ENCODE data around the gene SELENOK. TPM values are rescaled to one million over a fixed set of nuclear protein-coding genes. Genes with fewer than 3 reads are reported as not detected.
"Not testable (repeated sequence)": the region's sequence is repeated elsewhere in the genome, so short reads cannot be mapped to it uniquely, and the experiment has no call there.

Gene SELENOK
- total and polyA plus RNA-seq, 3 donors from 2014 or later: 49.9 to 95.9 (median 61.2) TPM

DNA sequence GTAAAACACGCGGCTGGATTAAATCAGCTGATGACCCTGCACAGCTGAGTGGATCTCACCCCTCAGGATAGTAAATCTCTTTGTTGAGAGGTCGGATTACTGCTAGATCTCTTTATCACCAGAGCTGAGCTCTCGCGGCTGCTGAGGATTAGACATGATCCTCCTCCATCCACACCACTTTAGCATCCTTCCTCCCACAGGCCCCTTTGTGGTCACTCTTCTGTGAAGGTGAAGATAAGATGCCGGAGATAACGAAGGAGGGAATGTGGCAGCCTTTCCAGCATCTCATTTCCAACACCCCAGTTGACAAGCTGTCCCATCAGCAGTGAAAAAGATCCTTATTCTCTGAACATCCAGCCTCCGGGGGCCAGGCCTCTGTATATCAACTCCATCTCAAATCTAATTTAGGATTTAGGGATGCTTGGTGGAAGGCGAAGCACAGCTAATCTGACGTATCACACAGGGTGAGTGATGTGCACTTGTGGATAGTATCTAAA lies 47.5 kb upstream of the SELENOK start:
- TF ChIP-seq, protein P1, sequence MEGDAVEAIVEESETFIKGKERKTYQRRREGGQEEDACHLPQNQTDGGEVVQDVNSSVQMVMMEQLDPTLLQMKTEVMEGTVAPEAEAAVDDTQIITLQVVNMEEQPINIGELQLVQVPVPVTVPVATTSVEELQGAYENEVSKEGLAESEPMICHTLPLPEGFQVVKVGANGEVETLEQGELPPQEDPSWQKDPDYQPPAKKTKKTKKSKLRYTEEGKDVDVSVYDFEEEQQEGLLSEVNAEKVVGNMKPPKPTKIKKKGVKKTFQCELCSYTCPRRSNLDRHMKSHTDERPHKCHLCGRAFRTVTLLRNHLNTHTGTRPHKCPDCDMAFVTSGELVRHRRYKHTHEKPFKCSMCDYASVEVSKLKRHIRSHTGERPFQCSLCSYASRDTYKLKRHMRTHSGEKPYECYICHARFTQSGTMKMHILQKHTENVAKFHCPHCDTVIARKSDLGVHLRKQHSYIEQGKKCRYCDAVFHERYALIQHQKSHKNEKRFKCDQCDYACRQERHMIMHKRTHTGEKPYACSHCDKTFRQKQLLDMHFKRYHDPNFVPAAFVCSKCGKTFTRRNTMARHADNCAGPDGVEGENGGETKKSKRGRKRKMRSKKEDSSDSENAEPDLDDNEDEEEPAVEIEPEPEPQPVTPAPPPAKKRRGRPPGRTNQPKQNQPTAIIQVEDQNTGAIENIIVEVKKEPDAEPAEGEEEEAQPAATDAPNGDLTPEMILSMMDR (IDR thresholded peaks at IDR 0.05): no peak
- TF ChIP-seq POLR2A (IDR thresholded peaks at IDR 0.05): no peak
- Histone ChIP-seq H3K36me3 (ENCODE audit: low read depth, missing control alignments) (no peaks in the 10 kb centered on the region), H3K4me3 (no peak overlapping the region), H3K27ac (no peak overlapping the region), H3K4me1 (peaks cover 3% of the 10 kb centered on the region), H3K27me3 (no peaks in the 10 kb centered on the region), H3K9me3 (no peaks in the 10 kb centered on the region)
- DNase-seq: no peak
- WGBS, 2 donors: 60 to 63% methylated on average over 8 to 10 of the region's 10 CpGs
- intact Hi-C loops (cut with DNase I; ENCODE audit: low total_unique reads): no loop called here

GRCh38 chr3:53938645-53939044 lies 47.0 kb upstream of the SELENOK start:
- peak; percentile 64 for DNase-seq
- no peaks in the 10 kb centered on the region for H3K36me3 ChIP-seq (ENCODE audit: low read depth, missing control alignments)
- no peak overlapping the region for H3K4me3 ChIP-seq
- H3K4me1 ChIP-seq: no peaks in the 10 kb centered on the region
- TF ChIP-seq, protein P1 (IDR thresholded peaks at IDR 0.05): peak; percentile 66 to 83 (median 80)
- no peak for TF ChIP-seq POLR2A (IDR thresholded peaks at IDR 0.05)
- WGBS, 2 donors: 19 to 31% methylated on average over 2 of the region's 2 CpGs
- intact Hi-C loops (cut with DNase I; ENCODE audit: low total_unique reads): no loop called here
- H3K27me3 ChIP-seq: no peaks in the 10 kb centered on the region
- H3K9me3 ChIP-seq: no peaks in the 10 kb centered on the region
- no peak overlapping the region for H3K27ac ChIP-seq

DNA sequence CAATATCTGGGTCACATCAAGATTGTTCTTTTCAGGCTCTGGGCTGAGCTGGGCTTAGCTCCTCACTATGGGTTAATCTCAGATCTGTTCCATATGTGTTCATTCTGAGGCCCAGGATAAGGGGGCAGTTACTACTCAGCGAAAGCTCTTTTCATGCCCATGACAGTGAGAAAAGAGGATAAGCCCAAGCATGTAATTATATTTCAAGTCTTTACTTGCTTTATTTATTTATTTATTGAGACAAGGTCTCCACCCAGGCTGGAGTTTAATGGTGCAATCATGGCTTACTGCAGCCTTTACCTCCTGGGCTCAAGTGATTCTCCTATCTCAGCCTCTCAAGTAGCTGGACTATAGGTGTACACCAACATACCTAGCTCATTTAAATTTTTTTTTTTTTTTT lies 44.7 kb upstream of the SELENOK start:
- WGBS, 2 donors: 86 to 94% methylated on average over 1 of the region's 1 CpG
- intact Hi-C loops (cut with DNase I; ENCODE audit: low total_unique reads): no loop called here
- no peaks in the 10 kb centered on the region for H3K4me1 ChIP-seq

DNA sequence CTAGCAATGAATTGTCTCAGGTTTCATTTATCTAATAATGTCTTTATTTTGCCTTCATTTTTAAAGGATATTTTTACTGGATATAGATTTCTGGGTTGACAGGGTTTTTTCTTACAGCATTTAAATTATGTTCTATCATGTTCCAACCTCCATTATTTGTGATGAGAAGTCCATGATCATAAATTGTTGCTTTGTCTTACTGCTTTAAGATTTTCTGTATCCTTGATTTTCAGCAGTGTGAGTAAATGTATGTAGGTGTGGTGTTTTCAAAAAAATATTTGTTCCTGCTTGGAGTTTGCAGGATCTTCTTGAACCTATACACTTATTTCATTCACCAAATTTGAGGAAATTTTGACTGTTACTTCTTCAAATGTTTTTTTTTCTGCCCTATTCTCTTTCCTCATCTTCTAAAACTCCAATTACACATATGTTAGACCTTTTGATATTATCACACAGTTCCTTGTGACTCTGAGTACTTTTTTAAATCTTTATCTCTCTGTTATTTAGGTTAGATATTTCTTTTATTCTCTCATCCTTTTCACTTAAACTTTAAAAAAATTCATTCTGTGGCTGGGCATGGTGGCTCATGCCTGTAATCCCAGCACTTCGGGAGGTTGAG lies 43.7 kb upstream of the SELENOK start:
- no peak for DNase-seq
- WGBS, 2 donors: 3 to 100% methylated on average over 1 of the region's 1 CpG
- H3K27me3 ChIP-seq: no peaks in the 10 kb centered on the region
- no peak overlapping the region for H3K4me3 ChIP-seq
- H3K9me3 ChIP-seq: no peaks in the 10 kb centered on the region
- TF ChIP-seq POLR2A (IDR thresholded peaks at IDR 0.05): no peak
- TF ChIP-seq, protein P1 (IDR thresholded peaks at IDR 0.05): no peak
- H3K36me3 ChIP-seq (ENCODE audit: low read depth, missing control alignments): no peaks in the 10 kb centered on the region
- H3K4me1 ChIP-seq: no peaks in the 10 kb centered on the region
- no peak overlapping the region for H3K27ac ChIP-seq
- intact Hi-C loops (cut with DNase I; ENCODE audit: low total_unique reads): no loop called here

More for the DNA sequence above, 44.7 kb upstream of the SELENOK start:
- H3K4me3 ChIP-seq: no peak overlapping the region
- TF ChIP-seq POLR2A (IDR thresholded peaks at IDR 0.05): no peak
- TF ChIP-seq, protein P1 (IDR thresholded peaks at IDR 0.05): no peak
- no peaks in the 10 kb centered on the region for H3K9me3 ChIP-seq
- H3K36me3 ChIP-seq (ENCODE audit: low read depth, missing control alignments): no peaks in the 10 kb centered on the region
- H3K27ac ChIP-seq: no peak overlapping the region
- H3K27me3 ChIP-seq: no peaks in the 10 kb centered on the region
- no peak for DNase-seq

DNA sequence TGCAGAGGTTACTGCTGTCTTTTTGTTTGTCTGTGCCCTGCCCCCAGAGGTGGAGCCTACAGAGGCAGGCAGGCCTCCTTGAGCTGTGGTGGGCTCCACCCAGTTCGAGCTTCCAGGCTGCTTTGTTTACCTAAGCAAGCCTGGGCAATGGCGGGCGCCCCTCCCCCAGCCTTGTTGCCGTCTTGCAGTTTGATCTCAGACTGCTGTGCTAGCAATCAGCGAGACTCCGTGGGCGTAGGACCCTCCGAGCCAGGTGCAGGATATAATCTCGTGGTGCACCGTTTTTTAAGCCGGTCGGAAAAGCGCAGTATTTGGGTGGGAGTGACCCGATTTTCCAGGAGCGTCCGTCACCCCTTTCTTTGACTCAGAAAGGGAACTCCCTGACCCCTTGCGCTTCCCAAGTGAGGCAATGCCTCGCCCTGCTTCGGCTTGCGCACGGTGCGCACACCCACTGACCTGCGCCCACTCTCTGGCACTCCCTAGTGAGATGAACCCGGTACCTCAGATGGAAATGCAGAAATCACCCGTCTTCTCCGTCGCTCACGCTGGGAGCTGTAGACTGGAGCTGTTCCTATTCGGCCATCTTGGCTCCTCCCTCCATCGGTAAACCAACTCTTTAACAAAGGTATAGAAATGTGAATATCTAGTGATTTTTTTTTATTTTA lies 35.7 kb upstream of the SELENOK start:
- 71 to 84% methylated on average over 14 to 30 of the region's 30 CpGs for WGBS, 2 donors
- H3K36me3 ChIP-seq (ENCODE audit: low read depth, missing control alignments); H3K27ac ChIP-seq; H3K9me3 ChIP-seq; intact Hi-C loops (cut with DNase I; ENCODE audit: low total_unique reads); H3K4me1 ChIP-seq; H3K27me3 ChIP-seq; DNase-seq; H3K4me3 ChIP-seq: not testable (repeated sequence)
